Adrenal gland (tissue), 5 donors: Measurements from ENCODE around the gene ACADM.
A peak's percentile ranks its signal among the peaks of the same experiment; 100 is the strongest.

Experiments
- CTCF ChIP-seq, 6 experiments: fragments of 450-650 bp in 4 of 6; fragments of 200-600 bp in 2 of 6; sonication (generic) in 1 of 6; IDR thresholded peaks; 1 replicate in 5 of 6; 2 replicates in 1 of 6; pipeline versions ENCODE4 v1.5.1 to v1.8.0; 2016 to 2021; ENCODE audit warnings: antibody characterized with exemption in 6 of 6, mild to moderate bottlenecking in 2 of 6, moderate library complexity in 1 of 6
- POLR2A ChIP-seq, 2 donors: fragments of 450-650 bp; IDR thresholded peaks; one replicate each; pipeline ENCODE4 v1.6.1; 2017; ENCODE audit warnings: antibody characterized with exemption in 2 of 2, mild to moderate bottlenecking in 2 of 2, moderate library complexity in 1 of 2
- donor health status: DM: no; HTN: no; CAD: no.

- TF ChIP-seq CTCF (IDR thresholded peaks at IDR 0.05) (no peak), POLR2A (IDR thresholded peaks at IDR 0.05) (peak; percentile 62 to 71)
Measured at GRCh38 chr1:75724472-75725022, at the start of gene ACADM.
